ENCODE results near the gene GPC6. TPM values are rescaled to one million over a fixed set of nuclear protein-coding genes. Genes with fewer than 3 reads are reported as not detected.

GPC6 gene
- total RNA-seq, 6 donors from 2014 or later, result 1.3 to 7.3 (median 3.4) TPM

GRCh38 chr13:94454334-94454733, 1227.7 kb downstream of the GPC6 start:
- H3K9me3 ChIP-seq, result no peaks in the 10 kb centered on the region
- H3K4me3 ChIP-seq, result no peak overlapping the region
- no peak overlapping the region for H3K27ac ChIP-seq
- DNase-seq, result no peak
- H3K27me3 ChIP-seq, result no peaks in the 10 kb centered on the region
- H3K4me1 ChIP-seq, result no peaks in the 10 kb centered on the region
- no peak for TF ChIP-seq EP300 (IDR thresholded peaks at IDR 0.05)
- TF ChIP-seq POLR2A (IDR thresholded peaks at IDR 0.05), result no peak
- TF ChIP-seq POLR2AphosphoS5 (IDR thresholded peaks at IDR 0.05), result no peak
- TF ChIP-seq, protein P1, sequence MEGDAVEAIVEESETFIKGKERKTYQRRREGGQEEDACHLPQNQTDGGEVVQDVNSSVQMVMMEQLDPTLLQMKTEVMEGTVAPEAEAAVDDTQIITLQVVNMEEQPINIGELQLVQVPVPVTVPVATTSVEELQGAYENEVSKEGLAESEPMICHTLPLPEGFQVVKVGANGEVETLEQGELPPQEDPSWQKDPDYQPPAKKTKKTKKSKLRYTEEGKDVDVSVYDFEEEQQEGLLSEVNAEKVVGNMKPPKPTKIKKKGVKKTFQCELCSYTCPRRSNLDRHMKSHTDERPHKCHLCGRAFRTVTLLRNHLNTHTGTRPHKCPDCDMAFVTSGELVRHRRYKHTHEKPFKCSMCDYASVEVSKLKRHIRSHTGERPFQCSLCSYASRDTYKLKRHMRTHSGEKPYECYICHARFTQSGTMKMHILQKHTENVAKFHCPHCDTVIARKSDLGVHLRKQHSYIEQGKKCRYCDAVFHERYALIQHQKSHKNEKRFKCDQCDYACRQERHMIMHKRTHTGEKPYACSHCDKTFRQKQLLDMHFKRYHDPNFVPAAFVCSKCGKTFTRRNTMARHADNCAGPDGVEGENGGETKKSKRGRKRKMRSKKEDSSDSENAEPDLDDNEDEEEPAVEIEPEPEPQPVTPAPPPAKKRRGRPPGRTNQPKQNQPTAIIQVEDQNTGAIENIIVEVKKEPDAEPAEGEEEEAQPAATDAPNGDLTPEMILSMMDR (IDR thresholded peaks at IDR 0.05), result no peak
- ATAC-seq (ENCODE audit: low FRiP score in 2 of 2), result no peak
- H3K36me3 ChIP-seq, result no peaks in the 10 kb centered on the region

- Histone ChIP-seq H3K4me1 (no peaks in the 10 kb centered on the region), H3K27me3 (no peaks in the 10 kb centered on the region), H3K9me3 (no peaks in the 10 kb centered on the region), H3K4me3 (no peak overlapping the region), H3K27ac (no peak overlapping the region), H3K36me3 (no peaks in the 10 kb centered on the region)
- no peak for TF ChIP-seq EP300 (IDR thresholded peaks at IDR 0.05)
- no peak for TF ChIP-seq POLR2A (IDR thresholded peaks at IDR 0.05)
- TF ChIP-seq POLR2AphosphoS5 (IDR thresholded peaks at IDR 0.05), result no peak
- TF ChIP-seq, protein P1 (IDR thresholded peaks at IDR 0.05), result no peak
- ATAC-seq (ENCODE audit: low FRiP score in 2 of 2) (no peak), DNase-seq (no peak)
- 74 to 86% methylated on average over 2 of the region's 2 CpGs for WGBS, 2 donors
These were observed 1228.3 kb downstream of the GPC6 start for GRCh38 chr13:94454906-94455305.

DNA sequence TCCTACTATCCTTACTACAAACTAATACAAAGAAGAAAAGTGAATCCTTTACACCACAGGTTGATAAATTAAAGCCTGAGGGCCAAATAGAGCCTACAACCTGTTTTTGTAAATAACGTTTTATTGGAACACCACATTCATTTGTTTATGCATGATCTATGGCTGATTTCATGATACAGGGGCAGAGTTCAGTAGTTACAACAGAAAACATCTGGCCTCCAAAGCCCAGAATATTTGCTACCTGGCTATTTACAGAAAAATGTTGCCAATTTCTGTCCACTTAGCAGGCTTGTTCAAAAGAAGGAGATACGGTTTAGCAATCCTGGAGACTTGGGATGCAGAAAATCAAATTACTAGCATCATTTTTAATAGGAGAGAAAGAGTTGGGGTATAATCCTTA, 1228.8 kb downstream of the GPC6 start:
- no peak for TF ChIP-seq POLR2AphosphoS5 (IDR thresholded peaks at IDR 0.05)
- no peak for TF ChIP-seq EP300 (IDR thresholded peaks at IDR 0.05)
- no peak for ATAC-seq (ENCODE audit: low FRiP score in 2 of 2)

More for the DNA sequence above, 1228.8 kb downstream of the GPC6 start:
- Histone ChIP-seq H3K4me1 (no peaks in the 10 kb centered on the region), H3K9me3 (no peaks in the 10 kb centered on the region), H3K27ac (no peak overlapping the region), H3K27me3 (no peaks in the 10 kb centered on the region), H3K4me3 (no peak overlapping the region), H3K36me3 (no peaks in the 10 kb centered on the region)
- DNase-seq, result no peak
- WGBS, 2 donors, result 70% methylated on average over 2 of the region's 2 CpGs

Small RNA genes lying within 50 kb of the gene (small RNA-seq; reads per million reads assigned to genes)
- 0 reads per million in 4 donors for gene RNA5SP35
